Fibroblast of skin of abdomen (primary cell): ENCODE results near the gene CC2D2A. TPM values are rescaled to one million over a fixed set of nuclear protein-coding genes. Genes with fewer than 3 reads are reported as not detected.
A peak's percentile ranks its signal among the peaks of the same experiment; 100 is the strongest.

Experiments used
- DNase-seq: peaks from one replicate; pipeline ENCODE4 v3.0.0-alpha.2; 2013
- polyA plus RNA-seq, 2 experiments: library from polyadenylated mRNA; unstranded; fragments of 120-200 nt; gene quantifications; one replicate each; pipeline ENCODE4 v1.2.1, GENCODE V29; 2013; ENCODE audit not compliant: insufficient read length in 2 of 2

The CC2D2A gene
- polyA plus RNA-seq (2013, experiment 1 of 2; ENCODE audit: insufficient read length) = 16.2 TPM
- polyA plus RNA-seq (2013, experiment 2 of 2; ENCODE audit: insufficient read length) = 13.4 TPM

GRCh38 chr4:15469402-15470127, at the start of gene CC2D2A:
TSS of gene CC2D2A (plus strand) at chr4:15469882. CDS start at chr4:15475933, 6,051 bp downstream.
- DNase-seq = peak; percentile 31

- DNase-seq = peak; percentile 70
Measured at GRCh38 chr4:15420642-15421041, 49.0 kb upstream of the CC2D2A start.

GRCh38 chr4:15423285-15423711, 46.4 kb upstream of the CC2D2A start:
- DNase-seq = no peak

GRCh38 chr4:15425520-15425919, 44.2 kb upstream of the CC2D2A start:
- DNase-seq = no peak

- no peak for DNase-seq
Measured at GRCh38 chr4:15427161-15427560, 42.5 kb upstream of the CC2D2A start.

- no peak for DNase-seq
Measured at GRCh38 chr4:15427701-15428100, 42.0 kb upstream of the CC2D2A start, which contains the start of gene C1QTNF7. TSS of gene C1QTNF7 (plus strand) at chr4:15428033. CDS start at chr4:15435744, 7,711 bp downstream.

- no peak for DNase-seq
Measured at GRCh38 chr4:15428611-15429010, 41.1 kb upstream of the CC2D2A start.

GRCh38 chr4:15434091-15434490, 35.6 kb upstream of the CC2D2A start:
- no peak for DNase-seq

- DNase-seq = no peak
Measured at GRCh38 chr4:15434676-15435075, 35.0 kb upstream of the CC2D2A start.

GRCh38 chr4:15436513-15436912, 33.2 kb upstream of the CC2D2A start:
- DNase-seq = peak; percentile 61

GRCh38 chr4:15438939-15439524, 30.6 kb upstream of the CC2D2A start:
- peak; percentile 55 for DNase-seq

GRCh38 chr4:15443371-15444160, 26.1 kb upstream of the CC2D2A start:
- DNase-seq = no peak

- no peak for DNase-seq
Measured at GRCh38 chr4:15444276-15444675, 25.4 kb upstream of the CC2D2A start.

- DNase-seq = no peak
Measured at GRCh38 chr4:15444879-15445547, 24.7 kb upstream of the CC2D2A start.

- peak; percentile 74 for DNase-seq
Measured at GRCh38 chr4:15451181-15451865, 18.4 kb upstream of the CC2D2A start.

- peak; percentile 98 for DNase-seq
Measured at GRCh38 chr4:15451866-15452765, 17.6 kb upstream of the CC2D2A start.

- DNase-seq = peak; percentile 59
Measured at GRCh38 chr4:15455290-15455689, 14.4 kb upstream of the CC2D2A start.

GRCh38 chr4:15457406-15458201, 12.1 kb upstream of the CC2D2A start:
- DNase-seq = peak; percentile 59

GRCh38 chr4:15458616-15459015, 11.1 kb upstream of the CC2D2A start:
- no peak for DNase-seq

- no peak for DNase-seq
Measured at GRCh38 chr4:15459706-15460105, 10.0 kb upstream of the CC2D2A start.
